HG03025 (cell line): Measurements from ENCODE around the gene PRRC2B.
"Not testable (repeated sequence)": the region's sequence is repeated elsewhere in the genome, so short reads cannot be mapped to it uniquely, and the experiment has no call there.

Experiments used
- ATAC-seq: cut with Tn5 transposase; IDR thresholded peaks from one replicate; pipeline ENCODE4 v1.9.1; 2021; ENCODE audit warnings: mild to moderate bottlenecking, moderate library complexity; ENCODE audit not compliant: unreplicated experiment, low FRiP score

The PRRC2B gene

GRCh38 chr9:131393622-131394463 lies at the start of gene PRRC2B:
TSS of gene PRRC2B (plus strand) at chr9:131394086. CDS start at chr9:131430145, 36,059 bp downstream.
- ATAC-seq: peak; percentile 45

- ATAC-seq: not testable (repeated sequence)
Measured at GRCh38 chr9:131344931-131345535, 48.9 kb upstream of the PRRC2B start.

GRCh38 chr9:131346559-131346958 lies 47.3 kb upstream of the PRRC2B start:
- ATAC-seq: no peak

- no peak for ATAC-seq
Measured at GRCh38 chr9:131347376-131348020, 46.4 kb upstream of the PRRC2B start.

- no peak for ATAC-seq
Measured at GRCh38 chr9:131348631-131349521, 45.0 kb upstream of the PRRC2B start.

GRCh38 chr9:131349522-131349880 lies 44.4 kb upstream of the PRRC2B start:
- no peak for ATAC-seq

- no peak for ATAC-seq
Measured at GRCh38 chr9:131349881-131350563, 43.9 kb upstream of the PRRC2B start.

GRCh38 chr9:131356479-131356878 lies 37.4 kb upstream of the PRRC2B start:
- ATAC-seq: not testable (repeated sequence)

GRCh38 chr9:131358556-131358955 lies 35.3 kb upstream of the PRRC2B start:
- no peak for ATAC-seq

- ATAC-seq: no peak
Measured at GRCh38 chr9:131361202-131361833, 32.6 kb upstream of the PRRC2B start.

- ATAC-seq: no peak
Measured at GRCh38 chr9:131365546-131365945, 28.3 kb upstream of the PRRC2B start.

GRCh38 chr9:131366761-131367401 lies 27.0 kb upstream of the PRRC2B start:
- no peak for ATAC-seq

- ATAC-seq: no peak
Measured at GRCh38 chr9:131367450-131367849, 26.4 kb upstream of the PRRC2B start.

- no peak for ATAC-seq
Measured at GRCh38 chr9:131370638-131371037, 23.2 kb upstream of the PRRC2B start.

- ATAC-seq: not testable (repeated sequence)
Measured at GRCh38 chr9:131372599-131372973, 21.3 kb upstream of the PRRC2B start.

- ATAC-seq: not testable (repeated sequence)
Measured at GRCh38 chr9:131374638-131375037, 19.2 kb upstream of the PRRC2B start.

GRCh38 chr9:131379056-131379455 lies 14.8 kb upstream of the PRRC2B start:
- no peak for ATAC-seq

GRCh38 chr9:131382850-131383729 lies 10.8 kb upstream of the PRRC2B start:
- ATAC-seq: no peak
